SH-SY5Y (cell line): ENCODE measurements around the gene PIK3AP1.

ENCODE experiments used
- GATA2 ChIP-seq: IDR thresholded peaks from 2 replicates; pipeline ENCODE4 v1.6.1; 2011; ENCODE audit warnings: mild to moderate bottlenecking, low read depth, low read length
- GATA3 ChIP-seq: IDR thresholded peaks from 2 replicates; pipeline ENCODE4 v1.6.1; 2011; ENCODE audit warnings: low read depth, mild to moderate bottlenecking, low read length, moderate library complexity

DNA sequence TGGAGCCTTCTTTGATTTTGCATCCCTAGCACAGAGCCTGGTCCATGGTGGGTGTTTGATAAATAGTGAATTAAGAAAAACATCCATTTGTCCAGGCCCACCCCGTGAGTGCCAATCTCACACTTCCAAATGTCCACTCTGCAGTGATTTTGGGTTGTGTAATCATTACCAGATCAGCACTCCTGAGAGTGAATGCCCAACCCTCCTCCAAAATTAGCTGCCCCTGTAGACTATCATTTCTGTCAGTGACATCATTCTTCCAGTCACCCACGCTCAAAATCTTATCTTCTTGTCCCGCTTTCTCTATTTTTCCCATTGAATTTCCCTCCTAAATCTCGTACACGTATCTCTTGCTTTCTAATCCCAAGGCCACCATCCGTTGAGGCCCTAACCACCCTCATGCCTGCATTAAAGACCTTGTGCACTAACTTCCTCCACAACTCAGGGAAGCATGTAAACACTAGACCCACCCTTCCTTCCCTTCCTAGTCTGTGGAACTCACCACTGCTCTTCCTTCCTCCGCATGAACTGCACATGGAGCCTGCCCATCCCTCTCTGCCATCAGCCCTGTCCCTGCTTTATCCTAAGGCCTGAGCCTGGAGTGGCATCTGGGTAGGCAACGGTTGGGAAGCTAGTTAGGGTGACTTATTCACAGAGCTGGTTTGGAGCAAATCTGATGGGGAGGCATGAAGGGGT, 32.8 kb downstream of the PIK3AP1 start:
- TF ChIP-seq GATA3: no peak
- no peak for TF ChIP-seq GATA2
